T-helper 17 cell (primary cell): ENCODE results near the gene B4GALT5. TPM values are rescaled to one million over a fixed set of nuclear protein-coding genes. Genes with fewer than 3 reads are reported as not detected.

Experiments used
- ATAC-seq: fragments of 150-1000 bp; cut with Tn5 transposase; 2 replicates; pipeline ENCODE4 v1.10.0; 2021; ENCODE audit warnings: mild to moderate bottlenecking, moderate library complexity
- DNase-seq, 3 donors: peaks; one replicate each; pipeline versions ENCODE4 v3.0.0 to v3.0.0-alpha.2; 2020 to 2021
- H3K9me3 ChIP-seq: one replicate; pipeline ENCODE4 v1.7.0; 2013; ENCODE audit warnings: low read length, mild to moderate bottlenecking; ENCODE audit not compliant: control insufficient read depth, poor library complexity, severe bottlenecking
- H3K27ac Mint-ChIP-seq: one replicate; pipeline ENCODE4 v1.8.0; 2022; ENCODE audit warnings: mild to moderate bottlenecking, moderate library complexity, mixed read lengths
- H3K27me3 Mint-ChIP-seq: one replicate; pipeline ENCODE4 v1.8.0; 2022; ENCODE audit warnings: mixed read lengths
- H3K36me3 Mint-ChIP-seq: one replicate; pipeline ENCODE4 v1.8.0; 2022; ENCODE audit warnings: low read depth, mixed read lengths
- H3K4me1 Mint-ChIP-seq: one replicate; pipeline ENCODE4 v1.8.0; 2022; ENCODE audit warnings: mild to moderate bottlenecking, mixed read lengths
- H3K4me3 Mint-ChIP-seq: one replicate; pipeline ENCODE4 v1.8.0; 2022; ENCODE audit warnings: mild to moderate bottlenecking, moderate library complexity, mixed read lengths
- total RNA-seq, 4 donors: library from RNA in 2 of 4; stranded (reverse) in 2 of 4; gene quantifications; one replicate each; pipeline ENCODE4 v1.2.3 and lab custom pipeline; 2022 to 2026

B4GALT5 gene
- total RNA-seq, 2 donors from 2014 or later = 17.3 to 19.0 TPM

GRCh38 chr20:49642816-49643215 lies 70.9 kb downstream of the B4GALT5 start:
- DNase-seq (no peak), ATAC-seq (no peak)
- Mint-ChIP-seq H3K4me3 (no peak overlapping the region), H3K27ac (no peak overlapping the region), H3K4me1 (peaks cover 8% of the 10 kb centered on the region), H3K36me3 (peaks cover 10% of the 10 kb centered on the region), H3K27me3 (no peaks in the 10 kb centered on the region)
- no peaks in the 10 kb centered on the region for H3K9me3 ChIP-seq

DNA sequence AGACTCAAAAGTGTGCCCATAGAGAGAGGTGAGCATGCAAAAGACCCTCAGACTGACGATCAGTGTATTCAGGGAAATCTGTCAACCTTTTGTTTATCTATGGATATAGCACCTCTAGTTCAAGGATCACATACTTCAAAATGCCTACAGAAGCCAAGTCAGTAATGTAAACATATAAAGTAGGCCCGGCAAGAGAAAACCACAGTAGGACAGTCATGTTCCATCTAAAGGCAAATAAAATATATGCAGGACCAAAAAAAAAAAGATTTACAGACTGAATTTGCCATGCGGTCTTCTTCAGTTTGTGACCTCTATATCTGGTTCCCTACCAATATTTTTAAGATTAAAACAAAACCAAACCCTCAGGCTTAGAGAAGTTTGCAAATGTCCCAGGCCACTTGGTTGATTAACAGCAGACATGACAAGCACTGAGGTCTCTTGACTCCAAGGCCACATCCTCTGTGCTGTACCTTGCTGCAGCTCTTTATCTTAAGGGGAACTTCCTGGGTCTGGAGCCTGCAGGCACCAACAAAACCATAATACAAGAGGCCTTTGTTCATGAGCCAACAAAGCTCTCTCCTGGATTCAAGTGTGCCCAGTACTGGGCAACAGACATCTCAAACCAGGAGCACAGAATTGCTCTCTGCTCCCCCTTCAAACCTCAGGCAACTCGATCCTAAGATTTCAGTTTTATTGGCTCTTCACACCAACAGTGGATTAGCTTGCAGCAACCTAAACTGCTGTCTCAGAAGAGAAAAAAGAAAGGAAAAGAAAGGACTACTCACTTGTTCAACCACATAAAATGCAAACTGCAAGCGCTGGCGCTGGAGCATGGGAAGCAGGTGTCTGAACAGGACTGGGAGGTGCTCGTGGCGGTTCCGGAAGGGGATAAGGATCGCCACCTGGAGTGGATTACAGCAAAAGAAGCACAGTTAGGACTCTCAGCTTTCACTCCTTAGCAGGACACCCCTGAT lies 71.7 kb downstream of the B4GALT5 start:
- no peak for DNase-seq
- Mint-ChIP-seq H3K4me3 (no peak overlapping the region), H3K36me3 (peaks cover 5% of the 10 kb centered on the region), H3K27me3 (no peaks in the 10 kb centered on the region), H3K4me1 (peaks cover 2% of the 10 kb centered on the region), H3K27ac (no peak overlapping the region)
- no peaks in the 10 kb centered on the region for H3K9me3 ChIP-seq
- ATAC-seq = peak; percentile 30

GRCh38 chr20:49637046-49637637 lies 76.5 kb downstream of the B4GALT5 start:
- Mint-ChIP-seq H3K27me3 (no peaks in the 10 kb centered on the region), H3K4me3 (no peak overlapping the region), H3K4me1 (peaks cover 6% of the 10 kb centered on the region), H3K27ac (no peak overlapping the region), H3K36me3 (peaks cover 5% of the 10 kb centered on the region)
- DNase-seq = no peak
- no peaks in the 10 kb centered on the region for H3K9me3 ChIP-seq
- no peak for ATAC-seq

- Mint-ChIP-seq H3K27me3 (no peaks in the 10 kb centered on the region), H3K4me1 (peaks cover 13% of the 10 kb centered on the region), H3K4me3 (no peak overlapping the region), H3K27ac (no peak overlapping the region), H3K36me3 (peaks cover 5% of the 10 kb centered on the region)
- no peak for DNase-seq
- no peak for ATAC-seq
- H3K9me3 ChIP-seq = no peaks in the 10 kb centered on the region
Measured at GRCh38 chr20:49636447-49636846, 77.2 kb downstream of the B4GALT5 start.

- Mint-ChIP-seq H3K4me1 (peaks cover 15% of the 10 kb centered on the region), H3K27ac (no peak overlapping the region), H3K27me3 (no peaks in the 10 kb centered on the region), H3K4me3 (no peak overlapping the region), H3K36me3 (peaks cover 5% of the 10 kb centered on the region)
- H3K9me3 ChIP-seq = no peaks in the 10 kb centered on the region
- ATAC-seq (no peak), DNase-seq (no peak)
Measured at GRCh38 chr20:49635866-49636265, 77.8 kb downstream of the B4GALT5 start.

- DNase-seq = no peak
- Mint-ChIP-seq H3K27ac (no peak overlapping the region), H3K27me3 (no peaks in the 10 kb centered on the region), H3K4me3 (no peak overlapping the region), H3K36me3 (peaks cover 5% of the 10 kb centered on the region), H3K4me1 (peaks cover 15% of the 10 kb centered on the region)
- ATAC-seq = no peak
- no peaks in the 10 kb centered on the region for H3K9me3 ChIP-seq
Measured at GRCh38 chr20:49635166-49635565, 78.5 kb downstream of the B4GALT5 start.

GRCh38 chr20:49634116-49634515 lies 79.6 kb downstream of the B4GALT5 start:
- no peaks in the 10 kb centered on the region for H3K9me3 ChIP-seq
- Mint-ChIP-seq H3K36me3 (peaks cover 3% of the 10 kb centered on the region), H3K4me1 (peaks cover 15% of the 10 kb centered on the region), H3K27ac (no peak overlapping the region), H3K27me3 (no peaks in the 10 kb centered on the region), H3K4me3 (no peak overlapping the region)
- DNase-seq (no peak), ATAC-seq (no peak)

DNA sequence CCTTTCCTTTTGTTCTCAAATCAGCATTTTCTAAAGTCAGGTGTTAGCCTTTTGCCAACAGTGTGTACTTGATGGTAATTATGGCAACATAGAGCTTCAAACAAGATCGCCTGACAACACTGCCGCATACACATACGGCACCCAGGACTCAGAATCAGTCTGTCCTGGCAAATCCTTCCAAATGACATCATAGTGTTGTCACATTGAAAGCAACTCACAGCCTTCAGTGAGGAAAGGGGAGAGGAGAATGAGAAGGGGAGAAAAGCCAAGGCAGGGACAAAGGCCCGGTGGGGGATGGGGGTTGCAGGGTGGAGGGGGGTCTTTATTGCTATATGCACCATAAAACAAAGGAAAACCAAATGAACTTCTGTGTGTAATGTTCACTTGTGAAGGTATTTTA lies 80.0 kb downstream of the B4GALT5 start:
- Mint-ChIP-seq H3K36me3 (peaks cover 3% of the 10 kb centered on the region), H3K27me3 (no peaks in the 10 kb centered on the region), H3K27ac (no peak overlapping the region), H3K4me1 (peaks cover 15% of the 10 kb centered on the region), H3K4me3 (no peak overlapping the region)
- no peaks in the 10 kb centered on the region for H3K9me3 ChIP-seq
- DNase-seq = no peak
- ATAC-seq = no peak

GRCh38 chr20:49633023-49633422 lies 80.7 kb downstream of the B4GALT5 start:
- ATAC-seq (no peak), DNase-seq (no peak)
- H3K9me3 ChIP-seq = no peaks in the 10 kb centered on the region
- Mint-ChIP-seq H3K36me3 (peaks cover 3% of the 10 kb centered on the region), H3K4me1 (peaks cover 15% of the 10 kb centered on the region), H3K4me3 (no peak overlapping the region), H3K27me3 (no peaks in the 10 kb centered on the region), H3K27ac (no peak overlapping the region)

- Mint-ChIP-seq H3K36me3 (peaks cover 3% of the 10 kb centered on the region), H3K4me1 (peaks cover 18% of the 10 kb centered on the region), H3K27me3 (no peaks in the 10 kb centered on the region), H3K27ac (peak overlapping the region; percentile 90), H3K4me3 (no peak overlapping the region)
- no peaks in the 10 kb centered on the region for H3K9me3 ChIP-seq
- no peak for ATAC-seq
- no peak for DNase-seq
Measured at GRCh38 chr20:49631856-49632418, 81.7 kb downstream of the B4GALT5 start.

DNA sequence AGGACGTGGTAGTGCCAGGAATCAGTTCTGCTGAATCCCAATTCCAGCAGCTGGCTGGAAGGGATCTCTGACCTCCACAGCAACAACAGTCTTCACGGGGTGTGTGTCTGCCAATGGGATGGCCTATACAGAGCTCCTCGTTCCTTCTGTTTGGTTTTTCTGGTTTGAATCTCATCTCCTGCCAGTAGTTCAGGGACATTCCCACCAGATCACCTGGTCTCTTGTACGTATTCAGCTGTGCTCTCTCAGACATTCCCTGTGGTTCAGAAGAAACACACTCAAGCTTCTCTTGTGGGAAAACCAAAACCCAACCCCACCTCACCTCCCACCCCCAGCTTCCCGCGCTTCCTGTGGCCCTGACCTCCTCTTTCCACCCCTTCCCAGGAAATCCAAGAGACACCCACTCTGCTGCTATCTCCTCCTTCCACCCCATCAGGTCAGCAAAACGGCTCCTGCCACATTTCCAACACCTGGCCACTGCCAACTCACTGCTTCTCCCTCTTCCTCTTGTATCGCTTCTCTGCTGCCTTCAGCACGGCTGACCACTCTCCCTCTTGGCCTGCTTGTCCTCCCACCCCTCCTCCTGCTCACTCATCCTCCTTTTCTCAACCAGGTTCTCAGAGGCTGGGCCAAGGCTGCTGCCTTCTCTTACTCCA lies 82.5 kb downstream of the B4GALT5 start:
- peaks cover 2% of the 10 kb centered on the region for H3K36me3 Mint-ChIP-seq

DNA sequence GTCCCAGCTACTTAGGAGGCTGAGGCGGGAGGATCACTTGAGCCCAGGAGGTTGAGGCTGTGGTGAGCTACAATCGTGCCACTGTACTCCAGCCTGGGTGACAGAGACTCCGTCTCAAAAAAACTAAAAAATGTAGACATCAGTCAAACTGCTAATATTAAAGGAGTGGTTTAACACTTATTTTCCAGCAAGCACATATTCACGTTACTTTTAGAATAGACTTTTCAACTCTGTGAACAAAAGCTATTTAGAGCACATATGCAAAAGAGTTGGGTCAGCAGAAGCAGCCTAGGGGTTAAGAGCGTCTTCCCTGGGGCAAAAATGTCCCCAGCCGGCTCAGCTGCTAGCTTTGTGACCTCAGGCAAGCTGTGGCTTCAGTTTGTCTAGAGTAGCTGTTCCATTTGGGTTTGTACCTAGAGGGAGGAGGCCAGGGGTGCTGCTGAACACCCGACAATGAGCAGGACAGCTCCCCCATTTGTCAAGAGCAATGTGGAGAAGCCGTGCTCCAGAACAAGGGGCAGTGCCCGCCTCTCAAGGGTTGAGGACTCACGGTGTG lies 83.2 kb downstream of the B4GALT5 start:
- ATAC-seq (no peak), DNase-seq (no peak)
- no peaks in the 10 kb centered on the region for H3K9me3 ChIP-seq
- H3K4me1 Mint-ChIP-seq = peaks cover 16% of the 10 kb centered on the region
- H3K27ac Mint-ChIP-seq = no peak overlapping the region
- H3K36me3 Mint-ChIP-seq = no peaks in the 10 kb centered on the region
- H3K27me3 Mint-ChIP-seq = no peaks in the 10 kb centered on the region
- H3K4me3 Mint-ChIP-seq = no peak overlapping the region

More for the DNA sequence above, 82.5 kb downstream of the B4GALT5 start:
- Mint-ChIP-seq H3K4me1 (peaks cover 18% of the 10 kb centered on the region), H3K27me3 (no peaks in the 10 kb centered on the region), H3K27ac (peak overlapping the region; percentile 90), H3K4me3 (no peak overlapping the region)
- no peak for ATAC-seq
- no peak for DNase-seq
- no peaks in the 10 kb centered on the region for H3K9me3 ChIP-seq

GRCh38 chr20:49629606-49630005 lies 84.1 kb downstream of the B4GALT5 start:
- peaks cover 7% of the 10 kb centered on the region for H3K27me3 Mint-ChIP-seq
- no peak for ATAC-seq
- no peak for DNase-seq
- H3K4me1 Mint-ChIP-seq = peaks cover 16% of the 10 kb centered on the region
- H3K4me3 Mint-ChIP-seq = no peak overlapping the region
- H3K27ac Mint-ChIP-seq = no peak overlapping the region
- no peaks in the 10 kb centered on the region for H3K36me3 Mint-ChIP-seq
- H3K9me3 ChIP-seq = no peaks in the 10 kb centered on the region
